A673 (cell line): Measurements from ENCODE around the gene TRIP10. TPM values are rescaled to one million over a fixed set of nuclear protein-coding genes. Genes with fewer than 3 reads are reported as not detected.

ENCODE experiments used
- BruUV-seq: library from RNA; stranded (reverse); fragments of 400-500 nt; replicated peaks from 2 replicates; lab custom pipeline; 2021; lab: Mats Ljungman, UMichigan
- CTCF ChIA-PET: fragments of 300-600 bp; sonication (Branson Sonifier 250); formaldehyde crosslinking; loops from one replicate; lab custom pipeline; 2022; ENCODE audit warnings: antibody characterized with exemption; lab: Charles Lee
- POLR2A ChIA-PET: fragments of 300-600 bp; sonication (Branson Sonifier 250); formaldehyde crosslinking; loops from one replicate; lab custom pipeline; 2022; ENCODE audit warnings: antibody characterized with exemption; ENCODE audit not compliant: low non-redundant PET; lab: Charles Lee
- DNase-seq: peaks from one replicate; pipeline ENCODE4 v3.0.0-alpha.2; 2015; ENCODE audit warnings: low spot score
- H3K27ac ChIP-seq: fragments of 200-600 bp; sonication (generic); 2 replicates; pipeline ENCODE4 v1.5.1; 2016; ENCODE audit warnings: mixed run types, low read depth, mild to moderate bottlenecking, mixed read lengths, antibody characterized with exemption, low read length; ENCODE audit not compliant: poor library complexity, severe bottlenecking
- H3K27me3 ChIP-seq: fragments of 200-600 bp; sonication (generic); replicated peaks from 2 replicates; pipeline ENCODE4 v1.6.1; 2017; ENCODE audit warnings: mixed run types, low read depth, mild to moderate bottlenecking, mixed read lengths, antibody characterized with exemption, low read length; ENCODE audit not compliant: insufficient read depth, poor library complexity
- H3K36me3 ChIP-seq: fragments of 200-600 bp; sonication (generic); 2 replicates; pipeline ENCODE4 v1.6.1; 2016; ENCODE audit warnings: mixed run types, mild to moderate bottlenecking, mixed read lengths, antibody characterized with exemption, low read length; ENCODE audit not compliant: insufficient read depth, poor library complexity, severe bottlenecking
- H3K4me1 ChIP-seq: fragments of 200-600 bp; sonication (generic); 2 replicates; pipeline ENCODE4 v1.6.1; 2017; ENCODE audit warnings: mixed run types, mild to moderate bottlenecking, mixed read lengths, antibody characterized with exemption, low read length; ENCODE audit not compliant: insufficient read depth, poor library complexity, severe bottlenecking
- H3K4me3 ChIP-seq: fragments of 200-600 bp; sonication (generic); 2 replicates; pipeline ENCODE4 v1.5.1; 2016; ENCODE audit warnings: low read depth, mixed run types, mild to moderate bottlenecking, mixed read lengths, low read length; ENCODE audit not compliant: poor library complexity, severe bottlenecking
- H3K9me3 ChIP-seq: fragments of 200-600 bp; sonication (generic); 2 replicates; pipeline ENCODE4 v1.6.1; 2016; ENCODE audit warnings: mixed run types, low read depth, mild to moderate bottlenecking, mixed read lengths, antibody characterized with exemption, low read length; ENCODE audit not compliant: poor library complexity, severe bottlenecking
- CTCF ChIP-seq: fragments of 300-800, 200-600 bp; sonication (generic); conservative IDR thresholded peaks from 2 replicates; pipeline ENCODE4 v1.5.1; 2017; ENCODE audit warnings: low read depth, mild to moderate bottlenecking, antibody characterized with exemption, low read length, moderate library complexity, mixed read lengths
- EZH2 ChIP-seq: fragments of 200-600 bp; sonication (generic); IDR thresholded peaks from 2 replicates; pipeline ENCODE4 v1.6.1; 2017; ENCODE audit warnings: borderline replicate concordance, low read depth, mild to moderate bottlenecking, mixed read lengths, antibody characterized with exemption, low read length; ENCODE audit not compliant: poor library complexity, severe bottlenecking
- intact Hi-C: fragments of 100-400 bp; cut with micrococcal nuclease; formaldehyde crosslinking; loops from one replicate; pipeline ENCODE4 v1.10.0; 2022; ENCODE audit not compliant: unreplicated experiment
- total RNA-seq: library from RNA; stranded (reverse); gene quantifications from 2 replicates; pipeline ENCODE4 v1.2.3, GENCODE V29; 2021

TRIP10 gene
- total RNA-seq, 1 experiment from 2014 or later: 70.2 TPM

DNA sequence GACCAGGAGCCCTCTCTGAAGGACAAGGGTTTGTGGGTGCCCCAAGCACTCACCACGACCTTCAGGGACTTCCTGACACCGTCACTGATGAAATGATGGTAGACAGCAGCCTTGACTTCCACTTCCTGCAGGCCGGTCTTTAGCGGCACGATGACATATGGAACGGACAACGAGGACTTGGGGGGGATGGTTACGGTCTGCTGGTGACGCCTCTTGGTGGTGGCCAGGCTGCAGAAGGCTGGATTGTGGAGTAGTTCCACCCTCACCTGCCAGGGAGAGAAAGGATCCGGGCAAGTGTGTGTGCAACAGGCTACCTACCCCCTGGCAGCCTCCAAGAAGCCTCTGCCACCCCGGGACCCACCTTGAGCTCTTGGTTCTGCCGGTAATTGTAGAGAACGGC is 42.2 kb upstream of the TRIP10 start:
- Histone ChIP-seq H3K4me3 (no peak overlapping the region), H3K9me3 (no peaks in the 10 kb centered on the region), H3K27ac (no peak overlapping the region), H3K4me1 (no peaks in the 10 kb centered on the region), H3K36me3 (no peaks in the 10 kb centered on the region), H3K27me3 (no peaks in the 10 kb centered on the region)
- BruUV-seq: no TSS peak
- no peak for TF ChIP-seq EZH2
- TF ChIP-seq CTCF: no peak
- no peak for DNase-seq
- intact Hi-C loops: no loop called here
- CTCF ChIA-PET: no interaction called here
- POLR2A ChIA-PET: no interaction called here

DNA sequence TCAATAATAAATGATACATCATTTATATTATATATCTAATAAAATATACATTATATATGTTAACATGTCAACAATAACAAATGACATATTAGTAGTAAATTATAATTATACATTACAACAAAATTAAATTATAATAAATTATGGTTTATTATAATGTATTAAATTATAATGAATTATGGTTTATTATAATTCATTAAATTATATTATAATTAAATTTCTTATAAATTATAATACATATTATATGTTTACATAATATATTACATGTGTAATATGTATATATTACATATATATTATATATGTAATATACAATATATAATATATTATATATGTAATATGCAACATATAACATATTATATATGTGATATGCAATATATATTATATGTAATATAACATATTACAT is 39.5 kb upstream of the TRIP10 start:
- DNase-seq: no peak

DNA sequence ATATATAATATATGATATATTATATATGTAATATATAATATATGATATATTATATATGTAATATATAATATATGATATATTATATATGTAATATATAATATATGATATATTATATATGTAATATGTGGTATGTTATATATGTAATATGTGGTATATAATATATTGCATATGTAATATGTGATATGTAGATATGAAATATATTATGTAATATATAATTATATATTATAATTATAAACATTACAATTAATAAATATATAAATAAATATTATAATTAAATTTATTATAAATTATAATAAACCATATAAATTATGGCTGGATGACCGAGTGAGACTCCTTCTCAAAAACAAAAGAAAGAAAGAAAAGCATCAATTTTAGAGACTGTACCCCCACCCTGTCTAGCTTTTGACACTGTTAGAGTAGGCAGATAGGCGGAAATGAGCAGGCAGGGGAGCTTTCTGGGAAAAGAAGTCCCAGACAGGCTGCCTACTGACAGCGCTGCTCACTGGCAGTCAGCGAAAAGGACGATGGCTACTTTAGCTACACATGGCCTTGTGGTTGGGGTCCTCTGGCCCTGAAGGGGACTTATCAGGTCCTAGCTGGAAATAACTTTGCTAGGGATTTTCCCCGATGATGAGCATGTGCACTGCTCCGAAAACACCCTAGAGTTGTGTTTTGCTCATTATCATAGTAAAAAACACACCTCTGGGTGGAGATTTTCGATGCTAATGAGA is 38.7 kb upstream of the TRIP10 start:
- no peak overlapping the region for H3K4me3 ChIP-seq
- no TSS peak for BruUV-seq
- no peaks in the 10 kb centered on the region for H3K36me3 ChIP-seq
- H3K9me3 ChIP-seq: no peaks in the 10 kb centered on the region
- intact Hi-C loops: no loop called here
- no peak for TF ChIP-seq CTCF
- TF ChIP-seq EZH2: no peak
- ChIA-PET POLR2A (no interaction called here), CTCF (no interaction called here)
- no peaks in the 10 kb centered on the region for H3K27me3 ChIP-seq
- no peak for DNase-seq
- no peaks in the 10 kb centered on the region for H3K4me1 ChIP-seq
- no peak overlapping the region for H3K27ac ChIP-seq

More for the DNA sequence above, 39.5 kb upstream of the TRIP10 start:
- POLR2A ChIA-PET: no interaction called here
- Histone ChIP-seq H3K4me3 (no peak overlapping the region), H3K36me3 (no peaks in the 10 kb centered on the region), H3K27ac (no peak overlapping the region), H3K9me3 (no peaks in the 10 kb centered on the region), H3K4me1 (no peaks in the 10 kb centered on the region), H3K27me3 (no peaks in the 10 kb centered on the region)
- CTCF ChIA-PET: no interaction called here
- no TSS peak for BruUV-seq
- intact Hi-C loops: no loop called here
- no peak for TF ChIP-seq EZH2
- no peak for TF ChIP-seq CTCF
